GM21737 (cell line): ENCODE measurements around the gene MRPS23.

Experiments used
- ATAC-seq: cut with Tn5 transposase; IDR thresholded peaks from one replicate; pipeline ENCODE4 v1.9.1; 2021; ENCODE audit warnings: mild to moderate bottlenecking, moderate library complexity; ENCODE audit not compliant: unreplicated experiment

Gene MRPS23

DNA sequence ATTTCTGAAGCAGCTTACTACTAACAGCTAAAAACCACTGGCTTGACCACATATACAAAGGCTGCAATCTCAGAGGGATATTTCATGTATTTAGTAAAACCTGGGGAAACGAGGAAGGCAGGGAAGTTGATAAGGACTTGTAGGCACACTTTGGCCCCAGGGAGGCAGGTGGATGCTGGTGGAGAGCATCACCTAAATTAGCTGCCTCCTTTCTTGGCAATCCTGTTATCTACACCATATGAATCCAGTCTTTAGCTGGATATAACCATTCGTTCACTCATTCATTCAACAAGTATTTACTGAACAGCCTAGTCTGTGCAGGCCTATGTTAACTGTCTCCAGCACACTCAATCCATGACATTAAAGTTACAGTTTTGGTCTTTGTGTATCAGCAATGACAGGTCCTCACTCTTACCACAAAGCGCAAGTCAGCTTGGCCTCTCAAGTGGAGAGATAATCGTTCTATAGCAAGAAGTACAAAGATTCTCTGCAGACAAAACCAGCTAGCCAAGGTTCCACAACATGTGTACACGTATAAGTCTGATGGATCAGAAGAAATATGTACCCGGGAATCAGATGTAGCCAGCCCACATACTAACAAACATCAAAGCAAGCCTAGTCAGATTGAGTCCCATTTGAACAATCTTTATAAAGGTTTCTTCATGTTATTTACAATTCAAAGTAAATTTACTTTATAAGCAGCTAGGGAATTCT lies 10.8 kb downstream of the MRPS23 start:
- no peak for ATAC-seq

GRCh38 chr17:57838453-57838852 lies 11.4 kb downstream of the MRPS23 start:
- ATAC-seq = no peak

DNA sequence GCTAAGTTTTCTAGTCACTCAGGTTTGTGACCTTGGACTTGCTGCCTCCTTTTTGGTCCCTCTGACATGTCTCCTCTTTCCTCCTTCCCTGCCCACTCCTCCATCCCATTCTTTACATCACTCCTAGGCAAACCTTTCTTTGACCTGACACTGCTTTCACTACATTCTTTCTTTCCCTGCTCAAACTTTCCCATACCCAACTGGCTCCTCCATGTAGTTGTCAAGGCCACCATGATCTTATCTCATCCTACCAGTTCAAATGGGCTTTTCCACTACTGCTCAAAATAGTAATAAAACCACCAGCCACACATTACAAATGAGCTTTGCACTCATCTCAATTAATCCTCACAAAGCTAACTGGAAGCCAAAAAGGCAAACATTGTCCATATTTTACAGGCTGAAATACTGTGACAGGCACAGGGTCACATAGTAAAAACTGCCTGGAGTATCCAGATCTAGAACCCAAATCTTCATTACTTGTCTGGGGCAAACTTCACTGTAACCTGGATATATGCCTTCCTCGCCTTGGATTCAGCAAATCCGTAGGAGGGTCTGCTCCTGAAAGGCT lies 14.4 kb downstream of the MRPS23 start:
- ATAC-seq = no peak

GRCh38 chr17:57834146-57834741 lies 15.6 kb downstream of the MRPS23 start:
- no peak for ATAC-seq

- no peak for ATAC-seq
Measured at GRCh38 chr17:57833179-57833939, 16.5 kb downstream of the MRPS23 start.

GRCh38 chr17:57832314-57833178 lies 17.3 kb downstream of the MRPS23 start:
- ATAC-seq = no peak

- ATAC-seq = no peak
Measured at GRCh38 chr17:57830880-57831279, 19.0 kb downstream of the MRPS23 start.

GRCh38 chr17:57823469-57824401 lies 26.1 kb downstream of the MRPS23 start:
- ATAC-seq = no peak

- ATAC-seq = no peak
Measured at GRCh38 chr17:57819867-57820266, 30.0 kb downstream of the MRPS23 start.

DNA sequence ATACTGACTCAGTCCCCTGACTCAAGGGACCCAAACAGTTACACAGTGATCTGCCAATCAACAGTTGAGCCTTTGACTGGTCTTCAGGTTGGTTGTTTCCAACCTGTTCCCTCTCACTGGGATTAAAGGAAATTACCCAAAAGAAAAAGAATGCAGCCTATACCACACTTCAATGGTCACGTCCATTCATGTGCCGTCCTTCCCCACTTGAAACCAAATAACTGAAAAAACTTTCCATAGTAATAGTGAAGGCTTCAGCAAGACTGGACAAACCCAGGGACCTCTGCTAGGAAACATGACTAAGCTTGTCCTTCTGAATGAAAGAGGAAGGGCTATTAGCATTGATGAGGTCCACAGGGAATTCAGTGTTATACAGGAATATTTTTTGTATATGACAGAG lies 30.6 kb downstream of the MRPS23 start:
- ATAC-seq = no peak

DNA sequence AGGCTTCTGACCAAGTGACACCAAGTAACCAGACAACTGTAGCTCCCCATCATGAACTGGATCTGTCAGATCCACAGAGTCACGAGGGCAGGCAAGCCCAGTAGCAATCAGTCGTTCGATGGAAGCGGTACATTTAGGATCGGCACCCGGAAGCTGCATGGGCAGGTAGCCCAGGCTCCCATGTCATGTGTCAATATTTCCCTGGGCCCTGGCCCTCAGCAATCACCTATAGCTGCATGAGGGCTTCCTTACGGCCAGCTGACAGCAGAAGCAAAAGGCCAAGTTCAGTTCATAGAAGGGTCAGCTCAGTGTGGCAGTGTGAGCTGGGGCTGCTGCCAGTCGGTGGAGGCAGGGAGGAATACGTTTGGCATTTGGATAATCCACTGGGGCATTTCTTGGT lies 31.8 kb downstream of the MRPS23 start:
- no peak for ATAC-seq

- no peak for ATAC-seq
Measured at GRCh38 chr17:57817299-57817698, 32.5 kb downstream of the MRPS23 start.

DNA sequence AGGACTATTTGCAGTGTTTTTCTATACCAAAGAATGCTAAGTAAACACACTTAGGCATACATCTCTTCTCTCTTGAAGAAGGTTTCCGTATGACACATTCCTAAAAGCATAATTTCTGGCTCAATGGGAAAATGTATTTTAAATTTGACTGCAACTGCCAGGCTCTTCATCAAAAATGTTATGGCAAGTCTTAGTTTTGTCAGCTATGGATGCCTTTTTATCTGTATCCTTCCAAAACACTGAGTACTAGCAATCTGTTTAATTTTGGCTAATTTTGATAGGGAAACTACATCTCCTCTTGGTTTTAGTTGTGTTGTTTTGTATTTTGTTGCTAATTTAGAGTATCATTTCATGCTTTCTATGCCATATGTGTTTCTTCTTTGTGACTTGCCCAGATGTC lies 35.4 kb downstream of the MRPS23 start:
- no peak for ATAC-seq

- ATAC-seq = no peak
Measured at GRCh38 chr17:57811638-57812280, 38.1 kb downstream of the MRPS23 start.

DNA sequence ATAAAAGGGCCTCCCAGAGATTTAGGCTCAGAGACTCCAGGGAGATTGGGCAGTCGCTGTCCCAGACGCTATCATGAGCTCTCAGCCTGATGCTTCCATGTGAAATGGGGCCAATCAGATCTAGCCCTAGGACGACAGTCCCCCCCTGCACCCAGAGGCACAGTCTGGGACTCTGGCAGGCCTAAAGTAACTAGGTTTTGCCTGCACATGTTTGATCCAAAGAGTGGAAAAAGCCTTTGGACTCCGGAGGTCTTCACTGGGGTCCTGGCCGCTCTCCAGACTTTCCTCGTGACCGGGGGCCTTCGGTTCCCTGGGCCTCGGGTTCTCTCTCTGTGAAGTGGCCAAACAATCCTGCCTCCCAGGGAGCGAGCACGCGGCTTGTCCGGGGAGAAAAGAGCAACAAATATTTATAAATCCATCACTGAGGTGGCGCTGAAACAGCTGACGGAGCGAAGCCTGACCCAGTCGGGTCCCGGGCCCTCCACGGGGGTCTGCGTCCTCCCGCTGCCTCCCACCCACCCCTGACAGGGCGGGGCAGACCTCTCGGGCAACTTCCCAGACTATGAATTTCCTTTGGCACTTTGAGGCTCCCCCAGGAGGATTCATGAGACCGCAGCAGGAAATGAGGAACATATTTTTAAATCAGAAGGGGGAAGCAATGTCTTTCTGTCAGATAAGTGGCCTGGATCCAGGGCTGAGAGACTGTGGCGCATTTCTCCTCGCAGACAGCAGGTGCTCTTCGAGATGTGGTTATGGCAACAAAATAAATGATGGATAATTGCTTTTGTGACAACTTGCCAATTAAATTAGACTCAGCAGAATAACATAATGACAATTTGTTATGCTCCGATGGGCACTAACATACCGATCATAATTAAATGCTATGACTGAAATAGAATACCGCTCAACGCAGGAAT lies 38.9 kb downstream of the MRPS23 start:
- no peak for ATAC-seq

DNA sequence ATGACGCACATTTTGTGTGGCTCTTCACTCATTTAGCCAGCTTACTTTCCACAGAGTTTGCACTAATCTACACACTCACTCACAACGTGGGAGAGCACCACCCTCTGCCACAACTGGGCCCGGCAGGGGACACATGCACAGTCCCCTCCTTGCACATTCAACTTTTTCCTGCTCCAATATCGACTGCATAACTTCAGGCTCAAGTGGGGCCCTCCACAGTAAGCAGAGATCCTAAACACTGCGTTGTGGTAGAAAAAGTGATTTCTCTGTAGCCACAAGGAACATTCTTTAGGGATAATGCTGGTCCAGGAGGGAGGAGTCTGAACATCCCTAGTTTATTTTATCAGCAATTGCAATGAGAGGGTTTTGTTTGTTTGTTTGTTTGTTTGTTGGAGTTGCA lies 40.0 kb downstream of the MRPS23 start:
- ATAC-seq = no peak

DNA sequence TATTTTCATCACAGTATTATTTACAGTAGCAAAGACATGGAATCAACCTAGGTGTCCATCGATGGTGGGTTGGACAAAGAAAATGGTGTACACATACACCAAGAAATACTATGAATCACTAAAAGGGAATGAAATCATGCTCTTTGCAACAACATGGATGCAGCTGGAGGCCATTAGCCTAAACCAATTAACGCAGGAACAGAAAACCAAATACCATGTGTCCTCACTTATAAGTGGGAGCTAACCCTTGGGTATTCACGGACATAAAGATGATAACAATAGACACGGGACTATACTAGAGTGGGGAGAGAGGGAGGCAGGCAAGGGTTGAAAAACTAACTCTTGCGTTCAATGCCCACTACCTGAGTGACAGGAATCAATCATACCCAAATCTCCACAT lies 41.0 kb downstream of the MRPS23 start:
- no peak for ATAC-seq

DNA sequence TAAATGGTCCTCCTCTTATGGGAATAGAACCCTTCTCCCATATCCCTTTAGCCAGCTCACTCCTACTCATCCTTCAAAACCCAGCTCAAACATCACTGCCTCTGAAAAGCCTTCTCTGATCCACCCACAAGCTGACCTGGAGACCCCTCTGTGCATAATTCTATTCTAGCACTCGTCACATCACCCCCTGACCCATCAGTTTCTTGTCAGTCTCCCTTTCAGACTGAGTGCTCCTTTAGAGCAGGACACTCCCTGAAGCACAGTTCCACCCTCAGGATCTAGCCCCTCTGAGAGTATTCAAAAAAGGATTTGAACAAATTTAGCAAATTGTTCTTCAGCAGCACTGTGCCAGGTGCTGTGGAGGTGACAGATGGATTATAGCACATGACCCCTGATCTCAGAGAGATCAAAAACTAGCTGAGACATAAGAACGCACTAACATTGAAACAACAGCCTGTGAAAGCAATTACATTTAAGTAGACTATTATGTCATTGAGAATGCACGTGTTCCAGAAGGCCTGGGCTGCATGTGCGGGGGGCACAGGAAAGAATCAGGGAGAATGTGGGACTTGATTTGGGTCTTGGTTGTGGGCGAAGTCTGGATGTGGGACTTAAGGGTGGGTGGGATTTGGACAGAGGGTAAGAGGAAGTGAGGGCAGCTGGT lies 43.5 kb downstream of the MRPS23 start:
- no peak for ATAC-seq
